RWPE1 (cell line): Measurements from ENCODE around the gene PSMC6.

Source experiments
- CTCF ChIA-PET: fragments of 350-600 bp; sonication (Branson Sonifier 250); formaldehyde crosslinking; extraction: SDS; loops from one replicate; lab custom pipeline; 2021; lab: Yijun Ruan, JAX
- POLR2A ChIA-PET: fragments of 400-600 bp; formaldehyde crosslinking; extraction: SDS; loops from one replicate; lab custom pipeline; 2020; ENCODE audit warnings: antibody characterized with exemption; ENCODE audit not compliant: low non-redundant PET; lab: Yijun Ruan, JAX
- DNase-seq: peaks from one replicate; pipeline ENCODE4 v3.0.0; 2012; ENCODE audit warnings: low spot score
- H3K27ac ChIP-seq: fragments of 450-650 bp; 2 replicates; pipeline ENCODE4 v1.5.1; 2017
- TF ChIP-seq, protein P1 (sequence below): fragments of 450-650 bp; conservative IDR thresholded peaks from 2 replicates; pipeline ENCODE4 v1.5.1; 2017; ENCODE audit warnings: low read depth, mild to moderate bottlenecking

The PSMC6 gene

GRCh38 chr14:52729585-52729924 is 22.6 kb downstream of the PSMC6 start:
- ChIA-PET CTCF (no interaction called here), POLR2A (no interaction called here)
- H3K27ac ChIP-seq = peak overlapping the region; percentile 82

DNA sequence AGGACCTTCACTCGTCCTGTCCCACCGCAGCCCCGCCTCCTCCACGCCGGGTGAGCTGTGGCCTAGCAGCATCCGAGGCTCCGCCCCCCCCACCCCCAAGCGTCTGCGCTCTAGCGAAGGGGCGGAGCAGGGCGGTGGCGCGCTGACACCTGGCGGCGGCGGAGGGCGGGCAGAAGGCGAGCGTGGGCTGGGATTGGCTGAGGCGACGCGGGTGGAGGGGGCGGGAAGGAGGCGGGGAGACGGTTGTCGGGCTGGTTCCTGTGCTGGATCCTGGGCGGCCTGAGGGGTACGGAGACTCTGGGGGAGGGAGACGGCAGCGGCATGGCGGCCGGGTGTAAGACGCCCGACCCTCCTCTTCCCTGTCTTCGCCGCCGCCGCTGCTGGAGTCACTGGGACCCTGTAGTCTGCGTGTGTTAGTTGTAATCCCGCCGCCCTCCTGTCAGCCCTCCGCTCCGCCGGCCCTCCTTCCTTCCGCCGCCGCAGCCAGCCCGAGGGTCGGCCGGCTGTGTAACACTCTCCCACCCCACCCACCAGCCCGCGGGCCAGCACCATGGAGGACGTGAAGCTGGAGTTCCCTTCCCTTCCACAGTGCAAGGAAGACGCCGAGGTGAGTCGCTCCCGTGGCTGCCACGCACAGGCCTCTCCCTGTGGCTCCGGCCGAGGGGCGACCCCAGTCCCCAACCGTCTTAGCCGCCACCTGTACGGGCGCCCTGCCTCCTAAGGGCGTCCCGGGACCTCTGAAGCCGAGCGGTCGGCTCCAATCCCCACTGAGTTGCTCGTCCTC is 23.1 kb downstream of the PSMC6 start, which contains the start of gene STYX:
TSS of gene STYX (plus strand) at position 242 of the 784 bp plus-strand sequence. CDS start at position 551, 309 bp downstream.
- ChIA-PET CTCF (interaction anchor here (0.6 kb wide), 1 partner anchor 99 kb away, joined by 3 read pairs; no protein-coding TSS in a partner anchor), POLR2A (no interaction called here)
- TF ChIP-seq, protein P1, sequence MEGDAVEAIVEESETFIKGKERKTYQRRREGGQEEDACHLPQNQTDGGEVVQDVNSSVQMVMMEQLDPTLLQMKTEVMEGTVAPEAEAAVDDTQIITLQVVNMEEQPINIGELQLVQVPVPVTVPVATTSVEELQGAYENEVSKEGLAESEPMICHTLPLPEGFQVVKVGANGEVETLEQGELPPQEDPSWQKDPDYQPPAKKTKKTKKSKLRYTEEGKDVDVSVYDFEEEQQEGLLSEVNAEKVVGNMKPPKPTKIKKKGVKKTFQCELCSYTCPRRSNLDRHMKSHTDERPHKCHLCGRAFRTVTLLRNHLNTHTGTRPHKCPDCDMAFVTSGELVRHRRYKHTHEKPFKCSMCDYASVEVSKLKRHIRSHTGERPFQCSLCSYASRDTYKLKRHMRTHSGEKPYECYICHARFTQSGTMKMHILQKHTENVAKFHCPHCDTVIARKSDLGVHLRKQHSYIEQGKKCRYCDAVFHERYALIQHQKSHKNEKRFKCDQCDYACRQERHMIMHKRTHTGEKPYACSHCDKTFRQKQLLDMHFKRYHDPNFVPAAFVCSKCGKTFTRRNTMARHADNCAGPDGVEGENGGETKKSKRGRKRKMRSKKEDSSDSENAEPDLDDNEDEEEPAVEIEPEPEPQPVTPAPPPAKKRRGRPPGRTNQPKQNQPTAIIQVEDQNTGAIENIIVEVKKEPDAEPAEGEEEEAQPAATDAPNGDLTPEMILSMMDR = no peak
- DNase-seq = peak; percentile 93
- H3K27ac ChIP-seq = peak within 1 kb of the TSS; percentile 82

More at GRCh38 chr14:52729585-52729924, 22.6 kb downstream of the PSMC6 start:
- TF ChIP-seq, protein P1 = no peak
- DNase-seq = no peak

DNA sequence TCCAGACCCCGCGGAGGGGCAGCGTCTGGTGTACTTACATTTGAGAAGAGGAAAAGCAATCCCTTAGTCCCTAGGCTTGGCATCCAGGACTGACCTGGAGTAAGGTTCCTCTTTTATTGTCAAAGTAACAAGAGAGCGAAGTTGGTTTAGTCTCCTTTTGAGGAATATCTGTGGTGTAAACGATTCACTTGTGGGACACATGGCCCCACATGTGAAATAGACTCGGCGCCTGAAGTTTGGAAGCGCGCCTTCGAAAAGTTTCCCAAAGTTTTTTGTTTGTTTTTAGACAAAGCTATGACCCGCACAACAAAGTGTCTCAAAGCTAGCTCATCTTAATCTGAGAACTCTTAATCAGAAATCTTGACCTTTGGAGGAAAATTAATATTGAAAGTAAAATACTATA is 23.7 kb downstream of the PSMC6 start:
- CTCF ChIA-PET = interaction anchor here (0.6 kb wide), 1 partner anchor 99 kb away, joined by 3 read pairs; no protein-coding TSS in a partner anchor
- no peak for DNase-seq
- POLR2A ChIA-PET = no interaction called here
- peak overlapping the region; percentile 82 for H3K27ac ChIP-seq
- TF ChIP-seq, protein P1 = no peak

DNA sequence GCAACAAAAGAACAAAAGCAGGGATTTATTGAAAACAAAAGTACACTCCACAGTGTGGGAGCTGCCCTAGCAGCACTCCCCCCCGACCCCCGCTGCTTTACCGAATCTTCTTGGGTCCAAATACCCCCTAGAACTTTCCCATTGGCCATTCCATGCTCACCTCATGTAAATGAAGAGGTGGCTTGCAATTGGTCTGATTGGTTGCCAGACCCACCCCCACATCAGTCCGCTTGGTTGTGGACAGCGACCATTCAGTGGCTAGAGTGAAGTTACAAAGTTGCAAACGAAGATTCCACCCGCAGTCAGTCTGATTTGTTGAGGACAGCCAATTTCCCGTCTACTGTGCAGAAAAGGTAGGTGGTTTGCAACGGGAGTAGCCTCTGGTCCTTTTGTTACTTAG is 26.8 kb downstream of the PSMC6 start:
- DNase-seq = no peak
- POLR2A ChIA-PET = no interaction called here
- H3K27ac ChIP-seq = no peak overlapping the region
- CTCF ChIA-PET = interaction anchor here (1.0 kb wide), 1 partner anchor 11 kb away, joined by 3 read pairs; no protein-coding TSS in a partner anchor
- TF ChIP-seq, protein P1 = no peak

DNA sequence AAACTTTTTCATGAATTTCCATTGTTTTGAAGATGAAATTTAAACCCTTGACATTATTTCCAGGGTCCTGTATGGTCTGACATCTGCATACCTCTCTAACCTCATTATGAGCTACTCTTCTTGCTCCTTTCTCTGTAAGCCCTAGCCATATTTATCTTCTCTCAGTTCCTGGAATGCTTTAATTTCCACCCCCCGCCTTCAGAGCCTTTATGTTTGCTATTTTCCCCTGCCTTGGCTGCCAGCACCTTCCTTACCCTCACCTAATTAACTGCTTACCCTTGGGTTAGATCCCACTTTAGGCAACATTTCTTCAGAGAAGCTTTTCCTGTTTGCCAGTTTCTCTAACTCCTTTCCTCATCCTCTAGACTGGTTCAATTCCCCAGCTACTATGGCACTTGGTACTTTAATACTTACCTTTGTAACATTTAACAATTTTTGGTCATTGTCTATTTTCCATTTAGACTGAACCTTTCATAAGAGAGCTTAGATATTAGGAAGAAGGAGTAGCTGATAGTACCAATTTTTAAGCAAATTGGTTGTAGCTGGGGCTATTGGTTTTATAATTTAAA is 29.0 kb downstream of the PSMC6 start:
- ChIA-PET CTCF (no interaction called here), POLR2A (no interaction called here)
- DNase-seq = no peak

GRCh38 chr14:52738409-52738808 is 31.4 kb downstream of the PSMC6 start:
- no peak overlapping the region for H3K27ac ChIP-seq
- ChIA-PET CTCF (no interaction called here), POLR2A (no interaction called here)
- TF ChIP-seq, protein P1 = no peak
- DNase-seq = no peak

More for the DNA sequence above, 29.0 kb downstream of the PSMC6 start:
- no peak overlapping the region for H3K27ac ChIP-seq
- TF ChIP-seq, protein P1 = no peak
